Breast epithelium (tissue), 3 donors: ENCODE results near the gene AKAP10.

ENCODE experiments used
- POLR2A ChIP-seq: fragments of 450-650 bp; IDR thresholded peaks from one replicate; pipeline ENCODE4 v1.6.1; 2016; ENCODE audit warnings: antibody characterized with exemption, mild to moderate bottlenecking, moderate library complexity
- POLR2AphosphoS5 ChIP-seq, 3 donors: sonication (generic); formaldehyde crosslinking; IDR thresholded peaks; one replicate each; pipeline ENCODE4 v1.6.1; 2017; ENCODE audit warnings: antibody characterized with exemption in 3 of 3
- TF ChIP-seq, protein P1 (sequence below), 3 donors: fragments of 450-650 bp; IDR thresholded peaks; one replicate each; pipeline ENCODE4 v1.5.1; 2016 to 2017; ENCODE audit warnings: antibody characterized with exemption in 3 of 3, mild to moderate bottlenecking in 3 of 3, moderate library complexity in 3 of 3

DNA sequence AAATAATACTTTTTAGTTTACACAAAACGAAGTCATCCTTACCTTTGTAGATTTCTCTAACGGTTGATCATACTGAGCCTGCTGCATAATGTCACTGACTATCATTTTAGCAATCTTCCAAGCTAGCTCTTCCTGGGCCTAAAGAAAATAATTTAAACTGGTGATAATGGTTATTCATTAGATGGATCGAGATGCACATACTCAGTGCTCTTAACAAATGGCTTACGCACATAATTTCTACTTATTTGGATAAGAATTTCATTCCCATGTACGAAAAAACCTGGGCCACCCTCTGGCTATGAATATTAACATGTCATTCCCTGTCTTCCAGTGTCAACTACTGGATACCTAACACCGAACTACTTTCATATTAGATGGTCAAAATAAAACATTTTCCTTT, 68.5 kb downstream of the AKAP10 start:
- TF ChIP-seq, protein P1, sequence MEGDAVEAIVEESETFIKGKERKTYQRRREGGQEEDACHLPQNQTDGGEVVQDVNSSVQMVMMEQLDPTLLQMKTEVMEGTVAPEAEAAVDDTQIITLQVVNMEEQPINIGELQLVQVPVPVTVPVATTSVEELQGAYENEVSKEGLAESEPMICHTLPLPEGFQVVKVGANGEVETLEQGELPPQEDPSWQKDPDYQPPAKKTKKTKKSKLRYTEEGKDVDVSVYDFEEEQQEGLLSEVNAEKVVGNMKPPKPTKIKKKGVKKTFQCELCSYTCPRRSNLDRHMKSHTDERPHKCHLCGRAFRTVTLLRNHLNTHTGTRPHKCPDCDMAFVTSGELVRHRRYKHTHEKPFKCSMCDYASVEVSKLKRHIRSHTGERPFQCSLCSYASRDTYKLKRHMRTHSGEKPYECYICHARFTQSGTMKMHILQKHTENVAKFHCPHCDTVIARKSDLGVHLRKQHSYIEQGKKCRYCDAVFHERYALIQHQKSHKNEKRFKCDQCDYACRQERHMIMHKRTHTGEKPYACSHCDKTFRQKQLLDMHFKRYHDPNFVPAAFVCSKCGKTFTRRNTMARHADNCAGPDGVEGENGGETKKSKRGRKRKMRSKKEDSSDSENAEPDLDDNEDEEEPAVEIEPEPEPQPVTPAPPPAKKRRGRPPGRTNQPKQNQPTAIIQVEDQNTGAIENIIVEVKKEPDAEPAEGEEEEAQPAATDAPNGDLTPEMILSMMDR (IDR thresholded peaks at IDR 0.05) = no peak
- TF ChIP-seq POLR2AphosphoS5 (IDR thresholded peaks at IDR 0.05) (no peak), POLR2A (no peak)
